ENCODE measurements around the gene TGM4.

Gene TGM4

DNA sequence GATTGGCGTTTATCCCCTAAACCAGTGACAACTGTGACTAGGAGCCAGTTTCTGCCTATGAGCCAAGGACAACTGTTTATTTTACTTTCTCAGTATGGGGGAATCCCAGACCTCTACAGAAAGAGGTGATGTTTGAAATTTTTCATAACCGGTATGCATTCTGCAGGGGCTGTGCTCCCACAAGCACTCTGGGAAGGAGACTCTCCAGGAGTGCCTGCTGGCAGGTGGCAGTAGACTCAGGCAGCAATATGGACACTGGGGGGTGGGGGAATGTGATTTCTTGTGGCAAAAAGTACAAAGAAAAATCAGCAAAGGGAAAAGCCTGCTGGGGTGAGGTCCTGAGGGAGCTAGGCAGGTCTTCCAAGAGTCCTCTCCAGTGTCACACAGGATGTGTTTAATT is 5.9 kb downstream of the TGM4 start:
- DNase-seq (ENCODE audit: low read depth) = no peak

DNA sequence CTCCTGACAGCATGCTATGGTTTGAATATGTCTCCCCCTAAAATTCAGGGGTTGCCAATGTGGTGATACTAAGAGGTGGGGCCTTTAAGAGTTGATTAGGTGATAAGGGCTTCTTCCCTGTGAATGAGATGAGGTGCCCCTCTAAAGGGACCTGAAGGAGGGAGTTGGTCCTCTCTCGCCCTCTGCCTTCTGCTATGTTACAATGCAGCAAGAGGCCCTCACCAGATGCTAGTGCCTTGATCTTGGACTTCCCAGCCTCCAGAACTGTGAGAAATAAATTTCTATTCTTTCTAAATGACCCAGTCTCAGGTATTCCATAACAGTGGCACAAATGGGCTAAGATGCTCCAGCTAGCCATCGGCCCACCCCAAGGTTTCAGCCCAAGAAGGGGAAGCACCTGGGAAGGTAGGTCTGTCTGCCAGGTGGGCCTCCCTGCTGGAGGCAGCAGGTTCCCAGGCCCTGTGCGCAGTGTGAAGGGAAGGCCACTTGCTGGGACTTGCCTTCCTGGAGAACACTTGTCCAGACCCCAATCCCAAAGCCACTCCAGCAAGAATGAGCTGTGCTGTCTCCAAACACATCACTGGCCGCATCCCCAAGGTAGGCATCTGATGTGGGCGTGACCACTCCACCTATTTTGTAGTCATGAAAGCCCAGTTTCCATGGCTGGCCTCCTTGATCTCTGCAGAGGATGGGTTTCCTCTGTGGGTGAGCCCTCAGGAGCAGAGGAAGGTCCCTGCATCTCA is 9.0 kb downstream of the TGM4 start:
- DNase-seq (ENCODE audit: low read depth) = no peak

- DNase-seq (ENCODE audit: low read depth) = no peak
These were observed 9.6 kb downstream of the TGM4 start for GRCh38 chr3:44883999-44884431.

GRCh38 chr3:44885618-44886017 is 11.2 kb downstream of the TGM4 start:
- no peak for DNase-seq (ENCODE audit: low read depth)

DNA sequence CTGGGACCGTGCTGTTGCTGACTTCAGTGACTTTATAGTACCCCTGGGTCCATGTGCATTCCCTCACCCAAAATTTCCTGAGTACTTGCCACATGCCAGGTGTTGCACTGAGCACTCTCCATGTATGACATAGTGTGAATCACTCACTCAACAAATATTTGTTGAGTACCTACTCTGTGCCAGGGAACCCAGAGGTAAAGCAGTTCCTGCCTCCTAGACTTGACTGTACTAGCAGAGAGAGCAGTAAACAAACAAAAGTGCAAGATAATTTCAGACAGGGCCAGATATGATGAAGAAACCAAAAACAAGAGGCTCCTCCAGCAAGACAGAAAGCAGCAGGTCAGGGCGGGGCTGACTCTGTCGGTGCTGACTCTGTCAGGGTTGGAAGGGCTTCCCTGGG is 12.2 kb downstream of the TGM4 start:
- DNase-seq (ENCODE audit: low read depth) = no peak

- DNase-seq (ENCODE audit: low read depth) = no peak
These were observed 12.7 kb downstream of the TGM4 start for GRCh38 chr3:44887101-44887500.

GRCh38 chr3:44890258-44890657 is 15.8 kb downstream of the TGM4 start:
- DNase-seq (ENCODE audit: low read depth) = no peak

DNA sequence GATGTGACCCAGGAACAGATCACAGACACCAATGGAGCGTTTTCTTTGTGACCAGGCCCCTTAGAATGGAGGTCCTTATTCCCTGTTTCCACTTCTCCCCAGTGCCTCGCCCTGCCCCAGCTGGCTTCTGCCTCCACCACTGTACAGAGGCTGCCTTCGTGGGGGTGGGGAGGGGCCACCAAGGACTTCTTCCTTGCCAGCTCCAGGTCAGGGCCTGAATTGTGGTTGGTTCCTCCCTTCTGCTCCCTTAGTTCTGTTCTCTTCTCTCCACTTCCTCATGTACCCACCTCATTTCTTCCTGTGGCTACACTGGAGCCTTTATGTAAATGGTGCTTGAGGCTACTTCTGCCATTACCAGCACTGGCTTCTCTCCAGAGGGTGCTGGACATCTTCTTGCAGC is 16.4 kb downstream of the TGM4 start:
- no peak for DNase-seq (ENCODE audit: low read depth)

GRCh38 chr3:44892689-44893088 is 18.3 kb downstream of the TGM4 start:
- no peak for DNase-seq (ENCODE audit: low read depth)

GRCh38 chr3:44893097-44893496 is 18.7 kb downstream of the TGM4 start:
- no peak for DNase-seq (ENCODE audit: low read depth)

DNA sequence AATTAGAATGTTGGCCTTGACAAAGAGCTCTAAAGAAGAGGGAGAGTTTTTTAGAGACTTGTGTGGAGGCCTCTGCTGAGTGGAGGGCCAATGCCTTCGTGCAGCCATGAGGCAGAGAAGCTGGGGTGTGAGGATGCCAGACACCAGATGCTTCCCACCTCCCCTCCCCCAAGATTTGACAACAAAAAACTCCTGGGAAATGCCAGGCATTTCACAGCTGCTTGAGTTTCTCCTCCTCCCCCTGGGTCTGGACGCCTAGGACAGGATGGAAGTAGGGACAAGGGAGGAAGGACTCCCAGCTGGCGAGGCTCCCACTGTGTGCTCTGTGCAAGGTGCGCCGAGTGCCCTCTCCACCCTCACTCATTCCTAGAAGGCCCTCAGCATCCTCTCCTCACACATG is 20.1 kb downstream of the TGM4 start:
- no peak for DNase-seq (ENCODE audit: low read depth)

- DNase-seq (ENCODE audit: low read depth) = no peak
These were observed 22.0 kb downstream of the TGM4 start for GRCh38 chr3:44896440-44896839.

DNA sequence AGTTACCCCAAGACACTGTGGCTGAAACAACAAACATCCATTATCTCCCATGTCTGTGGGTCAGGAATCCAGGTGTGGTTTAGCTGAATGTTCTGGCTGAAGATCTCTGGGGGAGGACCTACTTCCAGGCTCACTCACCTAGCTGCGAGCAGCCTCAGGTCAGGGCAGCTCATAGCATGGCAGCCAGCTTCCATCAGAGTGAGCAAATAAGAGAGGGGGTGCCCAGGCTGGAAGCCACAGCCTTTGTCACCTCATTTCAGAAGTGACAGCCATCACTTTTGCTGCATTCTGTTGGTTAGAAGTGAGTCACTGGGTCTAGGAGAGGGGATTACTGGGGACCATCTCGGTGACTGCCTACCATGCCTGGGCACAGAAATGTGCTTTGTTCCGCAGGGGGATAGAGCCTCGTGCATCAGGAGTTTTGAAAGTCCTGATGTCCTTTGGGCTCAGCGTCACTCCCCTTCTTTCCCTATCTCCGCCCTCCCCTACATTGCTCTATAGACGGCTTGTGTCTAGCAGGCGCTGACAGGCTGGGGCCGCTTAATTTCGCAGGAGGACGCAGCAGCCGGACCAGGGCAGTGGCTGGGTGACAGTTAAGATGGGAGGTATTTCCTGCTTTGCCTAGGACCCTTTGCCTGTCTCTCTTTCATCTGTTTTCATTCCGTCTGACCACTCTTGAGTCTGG is 25.4 kb downstream of the TGM4 start:
- no peak for DNase-seq (ENCODE audit: low read depth)

- no peak for DNase-seq (ENCODE audit: low read depth)
These were observed 28.2 kb downstream of the TGM4 start for GRCh38 chr3:44902628-44903027.

DNA sequence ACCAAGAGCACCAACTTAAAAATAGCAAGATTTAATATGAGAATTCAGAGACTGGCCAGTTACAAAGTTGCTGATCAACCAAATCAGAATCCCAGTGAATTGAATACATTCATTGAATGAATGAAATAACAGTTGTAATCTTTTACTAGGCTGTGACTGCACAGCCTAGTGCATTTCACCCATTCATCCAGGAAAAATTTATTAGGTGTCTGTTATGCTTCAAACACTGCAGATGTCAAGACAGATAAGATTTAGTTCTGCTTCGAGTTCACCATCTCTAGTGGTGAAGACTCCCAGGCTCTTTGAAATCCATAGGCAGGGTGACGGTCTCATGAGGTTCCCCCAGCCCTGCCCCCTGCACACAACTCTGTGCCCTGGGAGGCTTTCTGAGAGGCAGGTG is 28.9 kb downstream of the TGM4 start:
- no peak for DNase-seq (ENCODE audit: low read depth)

GRCh38 chr3:44903751-44904150 is 29.3 kb downstream of the TGM4 start:
- no peak for DNase-seq (ENCODE audit: low read depth)

DNA sequence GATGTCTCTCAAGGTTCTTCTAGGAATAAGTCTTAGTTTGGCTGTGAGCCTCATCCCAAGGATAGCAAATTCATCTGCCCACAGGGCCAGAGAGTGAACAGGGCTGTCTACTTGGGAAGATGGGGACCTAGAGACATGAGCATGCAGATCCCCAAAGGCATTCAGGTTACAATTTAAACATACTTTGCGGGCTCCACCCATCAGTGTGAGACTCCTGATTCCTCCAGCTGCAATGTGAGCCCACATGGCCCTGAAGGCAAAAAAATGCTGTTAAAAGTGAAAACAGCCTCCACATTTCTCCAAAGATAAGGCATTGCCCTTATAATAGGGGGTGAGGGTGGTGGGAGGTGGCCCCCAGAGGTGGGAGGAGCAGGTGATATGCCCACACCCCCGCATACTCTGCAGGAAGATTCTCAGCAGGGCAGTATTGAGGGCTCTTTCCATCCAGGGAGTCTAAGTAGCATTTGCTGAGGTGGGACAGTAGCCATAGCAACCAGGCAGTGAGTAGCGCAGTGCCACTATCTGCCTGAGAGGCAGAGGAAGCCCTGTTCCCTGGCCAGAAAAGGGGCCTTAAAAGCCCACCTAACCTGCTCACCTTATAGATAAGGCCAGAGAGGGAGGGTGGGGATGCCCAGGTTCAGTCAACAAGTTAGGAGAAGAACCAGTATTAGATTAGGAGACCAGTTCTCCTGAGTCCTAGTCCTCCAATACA is 31.2 kb downstream of the TGM4 start:
- no peak for DNase-seq (ENCODE audit: low read depth)

- DNase-seq (ENCODE audit: low read depth) = no peak
These were observed 32.6 kb downstream of the TGM4 start for GRCh38 chr3:44906997-44907396.

DNA sequence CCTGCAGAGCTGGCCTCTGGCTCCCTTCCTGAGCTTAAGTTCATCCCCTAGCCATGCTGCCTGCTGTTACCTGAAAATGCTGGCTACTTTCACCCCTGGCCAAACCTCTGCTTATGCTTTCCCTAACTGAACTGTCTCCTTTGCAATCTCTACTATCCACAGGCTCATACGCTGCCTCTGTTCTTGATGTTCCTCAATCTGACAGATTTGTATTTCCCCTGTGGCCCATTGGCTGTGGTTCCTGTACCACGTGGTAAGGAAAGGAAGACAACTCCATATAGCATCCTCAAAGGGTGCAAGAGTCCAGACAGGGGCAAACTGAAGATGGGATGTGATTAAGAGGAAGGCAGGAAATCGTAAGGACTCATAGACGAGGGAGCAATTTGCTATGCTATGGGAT is 33.2 kb downstream of the TGM4 start:
- DNase-seq (ENCODE audit: low read depth) = no peak

GRCh38 chr3:44909063-44909462 is 34.7 kb downstream of the TGM4 start:
- no peak for DNase-seq (ENCODE audit: low read depth)

DNA sequence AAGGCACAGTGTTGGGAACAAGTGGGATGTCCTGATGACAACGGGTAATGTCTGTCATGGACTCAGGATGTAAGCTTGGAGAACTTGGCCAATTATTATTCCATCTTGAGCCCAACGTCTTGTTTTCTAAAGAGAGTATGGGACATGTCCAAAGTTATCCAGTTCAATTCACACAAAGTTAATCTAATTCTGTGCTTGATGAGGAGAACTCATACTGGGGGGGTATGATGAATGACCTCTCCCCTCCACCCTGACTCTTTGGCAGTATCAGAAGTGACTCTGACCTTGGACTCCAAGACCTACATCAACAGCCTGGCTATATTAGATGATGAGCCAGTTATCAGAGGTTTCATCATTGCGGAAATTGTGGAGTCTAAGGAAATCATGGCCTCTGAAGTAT is 36.3 kb downstream of the TGM4 start:
- no peak for DNase-seq (ENCODE audit: low read depth)

GRCh38 chr3:44913868-44914468 is 39.6 kb downstream of the TGM4 start:
- peak; percentile 28 for DNase-seq (ENCODE audit: low read depth)

DNA sequence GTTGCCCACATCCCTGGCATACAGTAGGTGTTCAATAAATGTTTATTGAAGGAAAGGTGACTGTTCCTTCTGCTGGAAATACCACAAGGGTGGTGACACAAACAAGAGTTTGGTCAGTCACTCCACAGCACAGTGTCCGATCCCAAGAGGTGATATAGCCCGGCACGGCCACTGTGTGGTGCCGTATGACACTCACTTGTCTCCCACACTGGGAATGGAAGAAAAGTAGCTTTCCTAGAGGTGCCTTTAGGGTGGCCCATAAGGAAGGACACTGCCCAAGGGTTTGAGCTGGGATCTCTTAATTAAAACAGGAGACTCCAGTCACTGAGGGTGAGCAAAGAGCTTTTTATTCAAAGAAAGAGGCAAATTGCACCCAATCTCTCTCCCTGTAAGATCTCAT is 40.5 kb downstream of the TGM4 start:
- no peak for DNase-seq (ENCODE audit: low read depth)

Measured in T-helper 22 cell (primary cell).